Heart left ventricle (tissue), 13 donors: ENCODE data around the gene FBXL3.

Source experiments
- POLR2A ChIP-seq, 2 donors: fragments of 450-650 bp; IDR thresholded peaks; one replicate each; pipeline ENCODE4 v1.6.1; 2017; ENCODE audit warnings: antibody characterized with exemption in 2 of 2, mild to moderate bottlenecking in 2 of 2, moderate library complexity in 2 of 2
- TF ChIP-seq, protein P1 (sequence below), 12 donors: fragments of 200-600 bp; sonication (generic) in 4 of 12; IDR thresholded peaks; one replicate each; pipeline versions ENCODE4 v1.5.0 to v1.8.0; 2018 to 2022; ENCODE audit warnings: antibody characterized with exemption in 12 of 12, mild to moderate bottlenecking in 5 of 12
- donor health status: ischemic (EF 13 %, LVEDD 7.1; RV severe dilation, severe dysfunction).
- donor health status: DM: no; HTN: yes; CAD: no.
- donor health status: DM: no; HTN: no; CAD: no.
- donor health status: ischemic (EF 25% LVEDD 6.9; RV normal size, moderate dysfunction).
- donor health status: ischemic (EF 25% LVEDD 5.7; RV mildly dilated, moderate dysfunction).
- donor health status: ischemic (EF 35%, LVEDD 5.7; RV mildly dilated, moderate dysfunction).
- donor health status: nonischemic (EF 11% LVEDD 7.7; RV severe dilation, severe dysfunction).
- donor health status: DM: yes; HTN: yes; CAD: no.
- donor health status: PGD.
- donor health status: ischemic (EF 29% LVEDD 5.4; RV normal size, mild dysfunction).
- donor health status: nonischemic (EF 23%, LVEDD 6.1; RV moderate dilation, normal function).

DNA sequence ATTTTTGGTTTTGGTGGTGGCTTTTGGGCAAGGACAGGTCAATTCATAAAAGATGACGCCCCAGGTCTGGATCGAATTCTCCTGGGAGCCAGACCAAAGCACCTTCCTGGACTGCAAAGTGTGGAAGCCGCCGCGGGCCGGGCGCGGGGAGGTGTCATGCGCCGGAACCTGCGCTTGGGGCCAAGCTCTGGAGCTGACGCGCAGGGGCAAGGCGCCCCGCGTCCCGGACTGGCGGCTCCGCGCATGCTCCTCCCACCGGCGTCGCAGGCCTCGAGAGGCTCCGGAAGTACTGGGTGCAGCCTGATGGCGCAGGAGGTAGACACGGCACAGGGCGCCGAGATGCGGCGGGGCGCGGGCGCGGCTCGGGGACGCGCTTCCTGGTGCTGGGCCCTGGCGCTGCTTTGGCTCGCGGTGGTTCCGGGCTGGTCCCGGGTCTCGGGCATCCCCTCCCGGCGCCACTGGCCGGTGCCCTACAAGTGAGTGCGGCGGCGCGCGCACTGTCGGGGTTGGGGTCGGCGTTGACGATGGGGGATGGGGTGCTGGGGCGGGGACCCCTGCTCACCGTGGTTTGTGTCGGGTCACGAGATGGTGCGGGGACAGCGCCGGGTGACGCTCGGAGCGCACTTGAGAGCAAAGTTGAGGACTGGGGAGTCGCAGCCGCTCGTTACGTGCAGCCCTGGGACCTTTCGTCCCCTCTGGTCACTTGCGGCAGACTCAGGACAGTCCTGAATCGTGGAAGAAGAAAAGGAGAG lies 35.0 kb downstream of the FBXL3 start, which contains the start of gene CLN5:
- TF ChIP-seq, protein P1, sequence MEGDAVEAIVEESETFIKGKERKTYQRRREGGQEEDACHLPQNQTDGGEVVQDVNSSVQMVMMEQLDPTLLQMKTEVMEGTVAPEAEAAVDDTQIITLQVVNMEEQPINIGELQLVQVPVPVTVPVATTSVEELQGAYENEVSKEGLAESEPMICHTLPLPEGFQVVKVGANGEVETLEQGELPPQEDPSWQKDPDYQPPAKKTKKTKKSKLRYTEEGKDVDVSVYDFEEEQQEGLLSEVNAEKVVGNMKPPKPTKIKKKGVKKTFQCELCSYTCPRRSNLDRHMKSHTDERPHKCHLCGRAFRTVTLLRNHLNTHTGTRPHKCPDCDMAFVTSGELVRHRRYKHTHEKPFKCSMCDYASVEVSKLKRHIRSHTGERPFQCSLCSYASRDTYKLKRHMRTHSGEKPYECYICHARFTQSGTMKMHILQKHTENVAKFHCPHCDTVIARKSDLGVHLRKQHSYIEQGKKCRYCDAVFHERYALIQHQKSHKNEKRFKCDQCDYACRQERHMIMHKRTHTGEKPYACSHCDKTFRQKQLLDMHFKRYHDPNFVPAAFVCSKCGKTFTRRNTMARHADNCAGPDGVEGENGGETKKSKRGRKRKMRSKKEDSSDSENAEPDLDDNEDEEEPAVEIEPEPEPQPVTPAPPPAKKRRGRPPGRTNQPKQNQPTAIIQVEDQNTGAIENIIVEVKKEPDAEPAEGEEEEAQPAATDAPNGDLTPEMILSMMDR (IDR thresholded peaks at IDR 0.05): no peak
- peak in 1 of 2 donors; percentile 93 for TF ChIP-seq POLR2A (IDR thresholded peaks at IDR 0.05)
